ENCODE data around the gene CAB39L.

Gene CAB39L

GRCh38 chr13:49310251-49310650 lies 133.6 kb downstream of the CAB39L start:
- H2BK5ac ChIP-seq (ENCODE audit: low read depth, low read length, poor library complexity) = no peak overlapping the region
- H3K14ac ChIP-seq (ENCODE audit: low read length) = no peak overlapping the region
- H2BK12ac ChIP-seq (ENCODE audit: low read length) = no peak overlapping the region
- WGBS (ENCODE audit: extremely low coverage, insufficient coverage, insufficient read length) = no CpG with 5 or more reads among the region's 3 CpGs
- H2BK120ac ChIP-seq (ENCODE audit: insufficient read depth, low read length, poor library complexity) = no peak overlapping the region
- no peak overlapping the region for H3K9ac ChIP-seq (ENCODE audit: low read length)
- no peak overlapping the region for H4K8ac ChIP-seq (ENCODE audit: low read depth, low read length)
- H3K79me1 ChIP-seq (ENCODE audit: low read length) = peaks cover 12% of the 10 kb centered on the region
- H4K12ac ChIP-seq (ENCODE audit: low read depth, low read length) = no peak overlapping the region
- DNase-seq = no peak
- no peak overlapping the region for H3K18ac ChIP-seq (ENCODE audit: low read length)
- H3K4ac ChIP-seq (ENCODE audit: low read depth, low read length) = no peak overlapping the region
- no peaks in the 10 kb centered on the region for H3K9me3 ChIP-seq (ENCODE audit: insufficient read depth, low read depth, low read length)
- H3K27me3 ChIP-seq (ENCODE audit: insufficient read depth, low read length) = no peaks in the 10 kb centered on the region
- peaks cover 14 to 15% of the 10 kb centered on the region in 2 experiments for H3K4me1 ChIP-seq (ENCODE audit: control insufficient read depth in 1 of 2, insufficient read depth in 2 of 2, low read length in 2 of 2)
- H3K4me3 ChIP-seq (ENCODE audit: low read depth, low read length) = no peak overlapping the region
- H3K4me2 ChIP-seq (ENCODE audit: low read length) = no peak overlapping the region
- no peak overlapping the region for H2AFZ ChIP-seq (ENCODE audit: insufficient read depth, low read length, poor library complexity)
- no peak overlapping the region for H3K23ac ChIP-seq (ENCODE audit: low read length)
- peaks cover 2% of the 10 kb centered on the region for H3K79me2 ChIP-seq (ENCODE audit: control insufficient read depth, insufficient read depth, low read length, poor library complexity)
- H2AK5ac ChIP-seq (ENCODE audit: low read length) = no peak overlapping the region
- peaks cover 5 to 12% of the 10 kb centered on the region in 2 experiments for H3K36me3 ChIP-seq (ENCODE audit: control insufficient read depth in 1 of 2, insufficient read depth in 2 of 2, low read length in 2 of 2)
- no peak overlapping the region for H4K91ac ChIP-seq (ENCODE audit: low read depth, low read length)
- H3K27ac ChIP-seq (ENCODE audit: low read depth, low read length) = no peak overlapping the region

DNA sequence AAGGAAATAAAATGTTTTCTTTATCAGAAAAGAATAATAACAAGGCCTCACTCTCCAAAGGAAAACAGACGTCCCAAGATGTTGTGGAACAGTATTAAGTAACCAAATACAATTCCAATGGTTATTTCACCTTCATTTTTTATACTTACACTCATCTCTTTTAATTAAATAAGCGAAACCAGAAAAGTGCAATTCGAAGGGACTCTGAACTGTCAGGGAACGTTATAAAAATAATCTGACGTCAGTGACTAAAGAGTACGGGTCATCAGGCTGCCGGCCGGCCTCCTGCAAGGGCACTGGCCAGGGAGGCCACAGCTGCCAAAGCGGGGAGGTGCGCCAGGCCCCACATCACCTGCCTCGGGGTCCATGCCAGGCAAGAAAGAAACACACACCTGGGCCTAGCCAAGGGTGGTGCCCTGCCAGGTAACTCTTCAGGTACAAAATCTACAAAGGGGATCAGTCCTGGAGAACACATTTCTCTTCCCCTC lies 134.9 kb downstream of the CAB39L start:
- Histone ChIP-seq H4K8ac (ENCODE audit: low read depth, low read length) (no peak overlapping the region), H3K79me1 (ENCODE audit: low read length) (peaks cover 7% of the 10 kb centered on the region), H3K4me2 (ENCODE audit: low read length) (no peak overlapping the region), H2BK12ac (ENCODE audit: low read length) (no peak overlapping the region), H3K36me3 (ENCODE audit: control insufficient read depth in 1 of 2, insufficient read depth in 2 of 2, low read length in 2 of 2) (peaks cover 5 to 12% of the 10 kb centered on the region in 2 experiments), H3K18ac (ENCODE audit: low read length) (peak overlapping the region; percentile 21), H3K23ac (ENCODE audit: low read length) (no peak overlapping the region), H2BK5ac (ENCODE audit: low read depth, low read length, poor library complexity) (no peak overlapping the region), H2AFZ (ENCODE audit: insufficient read depth, low read length, poor library complexity) (no peak overlapping the region), H4K91ac (ENCODE audit: low read depth, low read length) (peak overlapping the region; percentile 27), H2AK5ac (ENCODE audit: low read length) (no peak overlapping the region), H3K4me1 (ENCODE audit: control insufficient read depth in 1 of 2, insufficient read depth in 2 of 2, low read length in 2 of 2) (peaks cover 10 to 11% of the 10 kb centered on the region in 2 experiments), H3K27me3 (ENCODE audit: insufficient read depth, low read length) (no peaks in the 10 kb centered on the region), H3K9me3 (ENCODE audit: insufficient read depth, low read depth, low read length) (no peaks in the 10 kb centered on the region), H4K12ac (ENCODE audit: low read depth, low read length) (no peak overlapping the region), H3K4me3 (ENCODE audit: low read depth, low read length) (no peak overlapping the region), H2BK120ac (ENCODE audit: insufficient read depth, low read length, poor library complexity) (no peak overlapping the region), H3K14ac (ENCODE audit: low read length) (no peak overlapping the region), H3K79me2 (ENCODE audit: control insufficient read depth, insufficient read depth, low read length, poor library complexity) (no peaks in the 10 kb centered on the region), H3K9ac (ENCODE audit: low read length) (no peak overlapping the region), H3K4ac (ENCODE audit: low read depth, low read length) (no peak overlapping the region), H3K27ac (ENCODE audit: low read depth, low read length) (no peak overlapping the region)
- DNase-seq = no peak
- no CpG with 5 or more reads among the region's 11 CpGs for WGBS (ENCODE audit: extremely low coverage, insufficient coverage, insufficient read length)

DNA sequence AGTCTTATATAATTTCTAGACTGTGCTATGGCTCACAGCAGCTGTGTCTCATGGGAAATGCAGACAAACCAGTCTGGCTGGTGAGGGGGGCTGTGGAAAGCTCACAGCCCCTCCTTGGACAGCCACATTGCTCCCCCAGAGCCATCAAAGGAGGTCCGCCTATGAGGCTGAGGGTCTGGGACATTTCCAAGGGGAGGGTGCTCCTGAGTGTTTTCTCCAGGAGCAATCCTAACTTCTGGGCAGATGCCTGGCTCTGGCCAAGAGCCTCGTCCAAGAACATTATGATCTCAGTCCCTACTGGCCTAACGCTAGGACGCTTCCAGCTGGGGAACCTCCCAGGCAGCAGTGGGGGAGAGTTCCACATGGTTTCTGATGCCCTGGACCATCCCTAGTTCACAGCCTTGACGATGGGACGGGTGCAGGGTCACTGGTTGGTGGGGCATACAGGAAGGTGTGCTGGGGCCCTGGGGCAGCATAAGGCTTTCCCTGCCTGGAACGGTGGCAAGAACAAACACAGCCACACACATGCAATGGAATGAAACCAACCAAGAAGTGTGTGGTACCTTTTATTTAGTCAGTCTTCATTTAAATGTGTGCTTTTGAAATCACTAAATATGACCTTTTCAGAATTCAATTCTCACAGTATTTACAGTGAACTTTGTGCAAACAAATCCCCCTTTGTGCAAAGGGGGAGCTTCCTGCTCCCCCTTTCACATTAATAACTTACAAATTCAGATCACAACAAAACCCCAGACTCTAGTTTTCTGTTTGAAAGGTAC lies 135.6 kb downstream of the CAB39L start:
- Histone ChIP-seq H3K4ac (ENCODE audit: low read depth, low read length) (no peak overlapping the region), H2BK12ac (ENCODE audit: low read length) (peak overlapping the region; percentile 3), H3K4me3 (ENCODE audit: low read depth, low read length) (no peak overlapping the region), H3K9ac (ENCODE audit: low read length) (no peak overlapping the region), H3K4me2 (ENCODE audit: low read length) (peak overlapping the region; percentile 31), H3K27me3 (ENCODE audit: insufficient read depth, low read length) (no peaks in the 10 kb centered on the region), H3K79me2 (ENCODE audit: control insufficient read depth, insufficient read depth, low read length, poor library complexity) (no peaks in the 10 kb centered on the region), H3K27ac (ENCODE audit: low read depth, low read length) (no peak overlapping the region), H3K23ac (ENCODE audit: low read length) (no peak overlapping the region), H3K18ac (ENCODE audit: low read length) (no peak overlapping the region), H3K79me1 (ENCODE audit: low read length) (peaks cover 5% of the 10 kb centered on the region), H3K36me3 (ENCODE audit: control insufficient read depth in 1 of 2, insufficient read depth in 2 of 2, low read length in 2 of 2) (peaks cover 5 to 12% of the 10 kb centered on the region in 2 experiments), H2BK5ac (ENCODE audit: low read depth, low read length, poor library complexity) (no peak overlapping the region), H4K12ac (ENCODE audit: low read depth, low read length) (no peak overlapping the region), H3K9me3 (ENCODE audit: insufficient read depth, low read depth, low read length) (no peaks in the 10 kb centered on the region), H4K91ac (ENCODE audit: low read depth, low read length) (peak overlapping the region; percentile 8), H2AFZ (ENCODE audit: insufficient read depth, low read length, poor library complexity) (no peak overlapping the region), H2AK5ac (ENCODE audit: low read length) (no peak overlapping the region), H3K14ac (ENCODE audit: low read length) (peak overlapping the region; percentile 10), H2BK120ac (ENCODE audit: insufficient read depth, low read length, poor library complexity) (no peak overlapping the region), H4K8ac (ENCODE audit: low read depth, low read length) (peak overlapping the region; percentile 1), H3K4me1 (ENCODE audit: control insufficient read depth in 1 of 2, insufficient read depth in 2 of 2, low read length in 2 of 2) (peaks cover 6 to 7% of the 10 kb centered on the region in 2 experiments)
- peak in 1 of 2 donors; percentile 33 for DNase-seq
- WGBS (ENCODE audit: extremely low coverage, insufficient coverage, insufficient read length) = no CpG with 5 or more reads among the region's 7 CpGs

GRCh38 chr13:49307365-49307764 lies 136.5 kb downstream of the CAB39L start:
- Histone ChIP-seq H3K79me1 (ENCODE audit: low read length) (peaks cover 5% of the 10 kb centered on the region), H4K91ac (ENCODE audit: low read depth, low read length) (peak overlapping the region; percentile 4), H2AFZ (ENCODE audit: insufficient read depth, low read length, poor library complexity) (no peak overlapping the region), H3K9me3 (ENCODE audit: insufficient read depth, low read depth, low read length) (no peaks in the 10 kb centered on the region), H3K79me2 (ENCODE audit: control insufficient read depth, insufficient read depth, low read length, poor library complexity) (no peaks in the 10 kb centered on the region), H3K9ac (ENCODE audit: low read length) (no peak overlapping the region), H4K12ac (ENCODE audit: low read depth, low read length) (no peak overlapping the region), H3K4ac (ENCODE audit: low read depth, low read length) (no peak overlapping the region), H2BK12ac (ENCODE audit: low read length) (peak overlapping the region; percentile 37), H3K4me1 (ENCODE audit: control insufficient read depth in 1 of 2, insufficient read depth in 2 of 2, low read length in 2 of 2) (peaks cover 6 to 7% of the 10 kb centered on the region in 2 experiments), H3K4me3 (ENCODE audit: low read depth, low read length) (no peak overlapping the region), H3K27me3 (ENCODE audit: insufficient read depth, low read length) (no peaks in the 10 kb centered on the region), H3K23ac (ENCODE audit: low read length) (no peak overlapping the region), H2AK5ac (ENCODE audit: low read length) (no peak overlapping the region), H2BK120ac (ENCODE audit: insufficient read depth, low read length, poor library complexity) (peak overlapping the region; percentile 21), H3K18ac (ENCODE audit: low read length) (no peak overlapping the region), H3K4me2 (ENCODE audit: low read length) (no peak overlapping the region), H3K14ac (ENCODE audit: low read length) (peak overlapping the region; percentile 42), H4K8ac (ENCODE audit: low read depth, low read length) (no peak overlapping the region), H3K27ac (ENCODE audit: low read depth, low read length) (no peak overlapping the region), H3K36me3 (ENCODE audit: control insufficient read depth in 1 of 2, insufficient read depth in 2 of 2, low read length in 2 of 2) (peaks cover 5 to 11% of the 10 kb centered on the region in 2 experiments), H2BK5ac (ENCODE audit: low read depth, low read length, poor library complexity) (no peak overlapping the region)
- WGBS (ENCODE audit: extremely low coverage, insufficient coverage, insufficient read length) = no CpG with 5 or more reads among the region's 6 CpGs
- DNase-seq = no peak

All from trophoblast cell (in vitro differentiated cells and primary cell).